Heart right ventricle (tissue), 16 donors: ENCODE measurements around the gene MINDY4. TPM values are rescaled to one million over a fixed set of nuclear protein-coding genes. Genes with fewer than 3 reads are reported as not detected.
A peak's percentile ranks its signal among the peaks of the same experiment; 100 is the strongest.

Source experiments
- ATAC-seq, 8 donors: fragments of 200-7000 bp; cut with Tn5 transposase; one replicate each; pipeline ENCODE4 v1.9.1; 2020; ENCODE audit warnings: mild to moderate bottlenecking in 8 of 8, moderate library complexity in 8 of 8, moderate number of reproducible peaks in 1 of 8
- DNase-seq, 2 donors: peaks; one replicate each; pipeline ENCODE4 v3.0.0-alpha.2; 2020
- H3K27ac ChIP-seq, 10 donors: fragments of 200-600 bp; sonication (generic) in 2 of 10; one replicate each; pipeline versions ENCODE4 v1.5.0 to v1.8.0; 2020 to 2022; ENCODE audit warnings: mild to moderate bottlenecking in 3 of 10
- H3K27me3 ChIP-seq, 7 donors: fragments of 200-600 bp; one replicate each; pipeline ENCODE4 v1.8.0; 2021 to 2022; ENCODE audit warnings: mild to moderate bottlenecking in 2 of 7
- H3K36me3 ChIP-seq, 9 donors: fragments of 200-600 bp; sonication (generic) in 1 of 9; one replicate each; pipeline versions ENCODE4 v1.5.0 to v1.8.0; 2020 to 2022; ENCODE audit warnings: mild to moderate bottlenecking in 2 of 9
- H3K4me1 ChIP-seq, 9 donors: fragments of 200-600 bp; sonication (generic) in 1 of 9; one replicate each; pipeline versions ENCODE4 v1.5.0 to v1.8.0; 2020 to 2022; ENCODE audit warnings: mild to moderate bottlenecking in 4 of 9
- H3K4me3 ChIP-seq, 10 donors: fragments of 200-600 bp; sonication (generic) in 2 of 10; one replicate each; pipeline versions ENCODE4 v1.5.0 to v1.8.0; 2020 to 2022; ENCODE audit warnings: mild to moderate bottlenecking in 7 of 10, moderate library complexity in 2 of 10
- H3K9me3 ChIP-seq, 11 donors: fragments of 200-600 bp in 10 of 11; sonication (generic) in 2 of 11; one replicate each; pipeline versions ENCODE4 v1.5.0 to v1.8.0; 2013 to 2022; ENCODE audit warnings: mild to moderate bottlenecking in 2 of 11, control low read depth in 1 of 11, moderate library complexity in 1 of 11
- CTCF ChIP-seq, 9 donors: fragments of 200-600 bp; sonication (generic) in 2 of 9; IDR thresholded peaks; one replicate each; pipeline versions ENCODE4 v1.5.0 to v1.8.0; 2021 to 2022; ENCODE audit warnings: antibody characterized with exemption in 9 of 9, mild to moderate bottlenecking in 5 of 9, moderate library complexity in 1 of 9
- WGBS, 2 donors: extraction: QIAGEN DNeasy Blood & Tissue Kit; methylation state at CpG; one replicate each; pipeline ENCODE4 v1.1.7; 2013; ENCODE audit warnings: inconsistent platforms in 1 of 2; 5-methylcytosine and 5-hydroxymethylcytosine counted together
- intact Hi-C, 10 donors: fragments of 100-400 bp; cut with DNase I; formaldehyde crosslinking; loops; one replicate each; pipeline versions ENCODE4 v1.11.1 to v1.14.2; 2022
- polyA plus RNA-seq, 2 donors: library from polyadenylated mRNA; stranded (reverse); fragments of 200-250 nt; gene quantifications; one replicate each; pipeline ENCODE4 v1.2.3, GENCODE V29; 2013
- total RNA-seq, 10 donors: library from RNA; stranded (reverse); fragmentation: NEBNext Ultra II Directional in 3 of 10; extraction: Animal tissue kit (Norgen Biotek cat#: 25700) in 3 of 10; gene quantifications; one replicate each; pipeline versions ENCODE4 v1.2.1 to v1.2.4, GENCODE V29; 2021 to 2023
- donor health status: Arrhythmogenic right ventricular cardiomyopathy.
- donor health status: ischemic (EF 13 %, LVEDD 7.1; RV severe dilation, severe dysfunction).
- donor health status: healthy with polysubstance abuse.
- donor health status: DM: no; HTN: yes; CAD: no.
- donor health status: DM: no; HTN: no; CAD: no.
- donor health status: ischemic (EF 25% LVEDD 6.9; RV normal size, moderate dysfunction).
- donor health status: ischemic (EF 25% LVEDD 5.7; RV mildly dilated, moderate dysfunction).
- donor health status: healthy.
- donor health status: DM: yes; HTN: yes; CAD: no.
- donor health status: Ischemic cardiomyopathy.
- donor health status: ischemic (EF 35%, LVEDD 5.7; RV mildly dilated, moderate dysfunction).
- donor health status: nonischemic (EF 11% LVEDD 7.7; RV severe dilation, severe dysfunction).
- donor health status: DM: yes; HTN: yes; CAD: no.
- donor health status: PGD.
- donor health status: ischemic (EF 29% LVEDD 5.4; RV normal size, mild dysfunction).
- donor health status: nonischemic (EF 23%, LVEDD 6.1; RV moderate dilation, normal function).

The MINDY4 gene
- total and polyA plus RNA-seq, 12 donors, result 1.9 to 5.4 (median 2.8) TPM

- intact Hi-C loops, result loop anchor here in 3 of 10 donors (5.0 to 10.0 kb wide), 4 partner anchors 49 to 102 kb away; partner anchors contain the start of gene AQP1 (in 2 of the 3)
- no peaks in the 10 kb centered on the region for H3K27me3 ChIP-seq
- no peak overlapping the region for H3K4me3 ChIP-seq
- H3K9me3 ChIP-seq, result no peaks in the 10 kb centered on the region
- DNase-seq, result no peak
- peak in 6 of 8 donors; percentile 1 to 53 (median 8) for ATAC-seq
- WGBS, 2 donors, result 64 to 73% methylated on average over 3 of the region's 3 CpGs
- H3K36me3 ChIP-seq, result peaks cover 0 to 6% (median 0%) of the 10 kb centered on the region in 9 donors
- peaks cover 11 to 58% (median 47%) of the 10 kb centered on the region in 9 donors for H3K4me1 ChIP-seq
- H3K27ac ChIP-seq, result peak overlapping the region; percentile 66 to 91 (median 81)
- no peak for TF ChIP-seq CTCF (IDR thresholded peaks at IDR 0.05)
These were observed 44.2 kb downstream of the MINDY4 start for GRCh38 chr7:30815388-30815854.

- no peak overlapping the region for H3K4me3 ChIP-seq
- WGBS, 2 donors, result 49 to 52% methylated on average over 12 of the region's 12 CpGs
These were observed 44.9 kb downstream of the MINDY4 start for GRCh38 chr7:30815951-30816644.

GRCh38 chr7:30816645-30817370 is 45.6 kb downstream of the MINDY4 start:
- Histone ChIP-seq H3K36me3 (no peaks in the 10 kb centered on the region), H3K27me3 (no peaks in the 10 kb centered on the region), H3K9me3 (no peaks in the 10 kb centered on the region), H3K4me3 (peak overlapping the region in 2 of 10 donors; percentile 8 to 16), H3K27ac (peak overlapping the region; percentile 66 to 91 (median 81)), H3K4me1 (peaks cover 11 to 69% (median 47%) of the 10 kb centered on the region in 9 donors)
- no peak for TF ChIP-seq CTCF (IDR thresholded peaks at IDR 0.05)
- WGBS, 2 donors, result 55 to 67% methylated on average over 6 of the region's 6 CpGs
- peak in 5 of 8 donors; percentile 15 to 62 (median 50) for ATAC-seq
- intact Hi-C loops, result loop anchor here in 3 of 10 donors (5.0 to 10.0 kb wide), 4 partner anchors 48 to 100 kb away; partner anchors contain the start of gene AQP1 (in 2 of the 3)
- no peak for DNase-seq

More at GRCh38 chr7:30815951-30816644, 44.9 kb downstream of the MINDY4 start:
- no peak for TF ChIP-seq CTCF (IDR thresholded peaks at IDR 0.05)
- Histone ChIP-seq H3K36me3 (peaks cover 0 to 3% (median 0%) of the 10 kb centered on the region in 9 donors), H3K27ac (peak overlapping the region; percentile 66 to 91 (median 81)), H3K9me3 (no peaks in the 10 kb centered on the region), H3K27me3 (no peaks in the 10 kb centered on the region), H3K4me1 (peaks cover 11 to 62% (median 47%) of the 10 kb centered on the region in 9 donors)
- DNase-seq (peak in 1 of 2 donors; percentile 42), ATAC-seq (peak; percentile 56 to 88 (median 82))
- intact Hi-C loops, result loop anchor here in 3 of 10 donors (5.0 to 10.0 kb wide), 4 partner anchors 49 to 101 kb away; partner anchors contain the start of gene AQP1 (in 2 of the 3)

GRCh38 chr7:30817371-30817767 is 46.2 kb downstream of the MINDY4 start:
- no peak for TF ChIP-seq CTCF (IDR thresholded peaks at IDR 0.05)
- Histone ChIP-seq H3K9me3 (no peaks in the 10 kb centered on the region), H3K27ac (peak overlapping the region in 9 of 10 donors; percentile 70 to 91 (median 83)), H3K4me3 (peak overlapping the region in 1 of 10 donors; percentile 16), H3K36me3 (no peaks in the 10 kb centered on the region), H3K27me3 (no peaks in the 10 kb centered on the region), H3K4me1 (peaks cover 11 to 73% (median 51%) of the 10 kb centered on the region in 9 donors)
- peak in 6 of 8 donors; percentile 24 to 49 (median 37) for ATAC-seq
- 73 to 85% methylated on average over 7 of the region's 7 CpGs for WGBS, 2 donors
- intact Hi-C loops, result loop anchor here in 3 of 10 donors (5.0 to 10.0 kb wide), 4 partner anchors 47 to 100 kb away; partner anchors contain the start of gene AQP1 (in 2 of the 3)
- no peak for DNase-seq
